ENCODE measurements around the gene PRRX2.

- TF ChIP-seq ARNT (IDR thresholded peaks at IDR 0.05): no peak
- TF ChIP-seq SUZ12 (IDR thresholded peaks at IDR 0.05): no peak
- no peak for TF ChIP-seq ZNF384 (IDR thresholded peaks at IDR 0.05)
- TF ChIP-seq, protein P1, sequence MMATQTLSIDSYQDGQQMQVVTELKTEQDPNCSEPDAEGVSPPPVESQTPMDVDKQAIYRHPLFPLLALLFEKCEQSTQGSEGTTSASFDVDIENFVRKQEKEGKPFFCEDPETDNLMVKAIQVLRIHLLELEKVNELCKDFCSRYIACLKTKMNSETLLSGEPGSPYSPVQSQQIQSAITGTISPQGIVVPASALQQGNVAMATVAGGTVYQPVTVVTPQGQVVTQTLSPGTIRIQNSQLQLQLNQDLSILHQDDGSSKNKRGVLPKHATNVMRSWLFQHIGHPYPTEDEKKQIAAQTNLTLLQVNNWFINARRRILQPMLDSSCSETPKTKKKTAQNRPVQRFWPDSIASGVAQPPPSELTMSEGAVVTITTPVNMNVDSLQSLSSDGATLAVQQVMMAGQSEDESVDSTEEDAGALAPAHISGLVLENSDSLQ (IDR thresholded peaks at IDR 0.05): no peak
- no peak for TF ChIP-seq NFRKB (IDR thresholded peaks at IDR 0.05)
- TF ChIP-seq LEF1 (IDR thresholded peaks at IDR 0.05; ENCODE audit: borderline replicate concordance): no peak
- no peak for TF ChIP-seq FOXM1 (IDR thresholded peaks at IDR 0.05; ENCODE audit: borderline replicate concordance)
- TF ChIP-seq BHLHE40 (IDR thresholded peaks at IDR 0.05; ENCODE audit: borderline replicate concordance): no peak
Observed at GRCh38 chr9:129665814-129666520, 520 bp downstream of the PRRX2 start.
